Thoracic aorta (tissue), 2 donors: ENCODE data around the gene CDH22. TPM values are rescaled to one million over a fixed set of nuclear protein-coding genes. Genes with fewer than 3 reads are reported as not detected.

Experiments used
- ATAC-seq: fragments of 150-250 bp; one replicate; pipeline ENCODE4 v1.8.0; 2017; ENCODE audit warnings: low read depth; ENCODE audit not compliant: insufficient number of reproducible peaks, low FRiP score
- DNase-seq: peaks from one replicate; pipeline ENCODE4 v3.0.0-alpha.2; 2020; ENCODE audit warnings: low spot score
- H3K27ac ChIP-seq, 2 donors: fragments of 200-600 bp; sonication (generic); 1 replicate in 1 of 2; 2 replicates in 1 of 2; pipeline ENCODE4 v1.5.1; 2016; ENCODE audit warnings: mild to moderate bottlenecking in 2 of 2, moderate library complexity in 2 of 2
- H3K27me3 ChIP-seq: fragments of 200-600 bp; sonication (generic); replicated peaks from 2 replicates; pipeline ENCODE4 v1.6.0; 2016; ENCODE audit warnings: mild to moderate bottlenecking; ENCODE audit not compliant: insufficient read depth
- H3K36me3 ChIP-seq: fragments of 200-600 bp; sonication (generic); one replicate; pipeline ENCODE4 v1.5.1; 2016
- H3K4me1 ChIP-seq, 2 donors: fragments of 200-600 bp; sonication (generic); 1 replicate in 1 of 2; 2 replicates in 1 of 2; pipeline versions ENCODE4 v1.5.1 to v1.6.0; 2016; ENCODE audit warnings: low read depth in 2 of 2, mild to moderate bottlenecking in 1 of 2; ENCODE audit not compliant: control insufficient read depth in 1 of 2
- H3K4me3 ChIP-seq: fragments of 200-600 bp; sonication (generic); 2 replicates; pipeline ENCODE4 v1.5.1; 2016; ENCODE audit warnings: mild to moderate bottlenecking
- H3K9me3 ChIP-seq: fragments of 200-600 bp; sonication (generic); 2 replicates; pipeline ENCODE4 v1.5.1; 2016
- CTCF ChIP-seq: fragments of 200-600 bp; sonication (generic); IDR thresholded peaks from one replicate; pipeline ENCODE4 v1.5.1; 2019; ENCODE audit warnings: antibody characterized with exemption
- total RNA-seq, 2 donors: library from RNA; depleted of rRNA; stranded (reverse); fragments of >200 nt; gene quantifications; one replicate each; pipeline versions ENCODE4 v1.1.0 to v1.2.3, GENCODE V29; 2016

CDH22 gene
- total RNA-seq, 2 donors from 2014 or later: not detected

GRCh38 chr20:46346770-46347169 is 38.5 kb upstream of the CDH22 start:
- Histone ChIP-seq H3K36me3 (peaks cover 17% of the 10 kb centered on the region), H3K9me3 (no peaks in the 10 kb centered on the region)
- ATAC-seq: no peak

GRCh38 chr20:46344488-46345162 is 36.3 kb upstream of the CDH22 start:
- Histone ChIP-seq H3K9me3 (no peaks in the 10 kb centered on the region), H3K36me3 (peaks cover 4% of the 10 kb centered on the region), H3K27me3 (peaks cover 6% of the 10 kb centered on the region), H3K4me1 (peaks cover 0 to 20% of the 10 kb centered on the region in 2 donors), H3K27ac (no peak overlapping the region), H3K4me3 (no peak overlapping the region)
- no peak for DNase-seq
- TF ChIP-seq CTCF: no peak
- no peak for ATAC-seq

More at GRCh38 chr20:46346770-46347169, 38.5 kb upstream of the CDH22 start:
- no peak overlapping the region for H3K4me3 ChIP-seq
- H3K4me1 ChIP-seq: peaks cover 0 to 20% of the 10 kb centered on the region in 2 donors
- no peak for TF ChIP-seq CTCF
- DNase-seq: no peak
- H3K27ac ChIP-seq: no peak overlapping the region
- peaks cover 6% of the 10 kb centered on the region for H3K27me3 ChIP-seq

GRCh38 chr20:46343975-46344357 is 35.7 kb upstream of the CDH22 start:
- ATAC-seq: no peak
- H3K27ac ChIP-seq: no peak overlapping the region
- H3K4me1 ChIP-seq: peaks cover 0 to 20% of the 10 kb centered on the region in 2 donors
- H3K27me3 ChIP-seq: peaks cover 6% of the 10 kb centered on the region
- no peak for TF ChIP-seq CTCF
- H3K36me3 ChIP-seq: no peaks in the 10 kb centered on the region
- no peaks in the 10 kb centered on the region for H3K9me3 ChIP-seq
- DNase-seq: no peak
- H3K4me3 ChIP-seq: no peak overlapping the region

GRCh38 chr20:46343348-46343974 is 35.2 kb upstream of the CDH22 start:
- Histone ChIP-seq H3K4me1 (peaks cover 0 to 15% of the 10 kb centered on the region in 2 donors), H3K4me3 (no peak overlapping the region), H3K27me3 (peaks cover 6% of the 10 kb centered on the region), H3K36me3 (no peaks in the 10 kb centered on the region), H3K27ac (no peak overlapping the region), H3K9me3 (no peaks in the 10 kb centered on the region)
- ATAC-seq (no peak), DNase-seq (no peak)
- no peak for TF ChIP-seq CTCF

- Histone ChIP-seq H3K36me3 (no peaks in the 10 kb centered on the region), H3K4me1 (peaks cover 0 to 12% of the 10 kb centered on the region in 2 donors), H3K4me3 (no peak overlapping the region), H3K9me3 (no peaks in the 10 kb centered on the region), H3K27me3 (peaks cover 6% of the 10 kb centered on the region), H3K27ac (no peak overlapping the region)
- no peak for DNase-seq
- no peak for ATAC-seq
- TF ChIP-seq CTCF: no peak
Observed at GRCh38 chr20:46342451-46343347, 34.4 kb upstream of the CDH22 start.
